ENCODE data around the gene HSPA5. TPM values are rescaled to one million over a fixed set of nuclear protein-coding genes. Genes with fewer than 3 reads are reported as not detected.
A peak's percentile ranks its signal among the peaks of the same experiment; 100 is the strongest.
"Not testable (repeated sequence)": the region's sequence is repeated elsewhere in the genome, so short reads cannot be mapped to it uniquely, and the experiment has no call there.

Gene HSPA5
- polyA plus RNA-seq, 2 of the 4 experiments (the other 2 are of a cell fraction) = 227 to 557 TPM

- no peak overlapping the region for H3K4me2 ChIP-seq
- DNase-seq (ENCODE audit: low read depth in 1 of 2, low spot score in 1 of 2) (peak; percentile 40 to 66), FAIRE-seq (no peak), ATAC-seq (peak; percentile 83 to 90)
- 31% methylated on average over 3 of the region's 3 CpGs for WGBS (ENCODE audit: missing lambda C conversion rate)
- no peak overlapping the region for H3K4me3 ChIP-seq
- no peak for TF ChIP-seq EHF (CRISPR knock-in tag; IDR thresholded peaks at IDR 0.05)
- no peak for TF ChIP-seq FOSL2 (IDR thresholded peaks at IDR 0.05)
- TF ChIP-seq FOSL2 (CRISPR knock-in tag; IDR thresholded peaks at IDR 0.05) = peak; percentile 55
- POLR2A ChIA-PET = interaction anchor here (1.0 to 4.8 kb wide), 3 partner anchors 8 to 33 kb away, joined by 4 to 30 read pairs (median 6); partner anchors contain the start of genes HSPA5 and RABEPK
- H3K27ac ChIP-seq = no peak overlapping the region; a peak in 1 of 6 replicates
- CTCF ChIA-PET = interaction anchor here (0.7 to 1.0 kb wide), 2 partner anchors 9 to 22 kb away, joined by 3 to 7 read pairs; no protein-coding TSS in a partner anchor
- H3K4me1 ChIP-seq = peaks cover 44% of the 10 kb centered on the region
- no peaks in the 10 kb centered on the region for H3K9me3 ChIP-seq
These were observed 7.5 kb downstream of the HSPA5 start for GRCh38 chr9:125233678-125234077.

- Histone ChIP-seq H3K4me2 (no peak overlapping the region), H3K4me1 (no peaks in the 10 kb centered on the region), H3K4me3 (no peak overlapping the region), H3K27ac (no peak overlapping the region), H3K9me3 (no peaks in the 10 kb centered on the region)
- TF ChIP-seq, protein P1, sequence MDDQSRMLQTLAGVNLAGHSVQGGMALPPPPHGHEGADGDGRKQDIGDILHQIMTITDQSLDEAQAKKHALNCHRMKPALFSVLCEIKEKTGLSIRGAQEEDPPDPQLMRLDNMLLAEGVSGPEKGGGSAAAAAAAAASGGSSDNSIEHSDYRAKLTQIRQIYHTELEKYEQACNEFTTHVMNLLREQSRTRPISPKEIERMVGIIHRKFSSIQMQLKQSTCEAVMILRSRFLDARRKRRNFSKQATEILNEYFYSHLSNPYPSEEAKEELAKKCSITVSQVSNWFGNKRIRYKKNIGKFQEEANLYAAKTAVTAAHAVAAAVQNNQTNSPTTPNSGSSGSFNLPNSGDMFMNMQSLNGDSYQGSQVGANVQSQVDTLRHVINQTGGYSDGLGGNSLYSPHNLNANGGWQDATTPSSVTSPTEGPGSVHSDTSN (IDR thresholded peaks at IDR 0.05) = no peak
- TF ChIP-seq ESRRA (IDR thresholded peaks at IDR 0.05; ENCODE audit: borderline replicate concordance, low read length) = no peak
- TF ChIP-seq FOSL2 (IDR thresholded peaks at IDR 0.05) = no peak
- no peak for TF ChIP-seq FOSL2 (CRISPR knock-in tag; IDR thresholded peaks at IDR 0.05)
- TF ChIP-seq GATA3 (IDR thresholded peaks at IDR 0.05; ENCODE audit: borderline replicate concordance) = no peak
- TF ChIP-seq PHF8 (IDR thresholded peaks at IDR 0.05; ENCODE audit: borderline replicate concordance, low read depth) = no peak
- TF ChIP-seq, protein P2, sequence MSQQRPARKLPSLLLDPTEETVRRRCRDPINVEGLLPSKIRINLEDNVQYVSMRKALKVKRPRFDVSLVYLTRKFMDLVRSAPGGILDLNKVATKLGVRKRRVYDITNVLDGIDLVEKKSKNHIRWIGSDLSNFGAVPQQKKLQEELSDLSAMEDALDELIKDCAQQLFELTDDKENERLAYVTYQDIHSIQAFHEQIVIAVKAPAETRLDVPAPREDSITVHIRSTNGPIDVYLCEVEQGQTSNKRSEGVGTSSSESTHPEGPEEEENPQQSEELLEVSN (IDR thresholded peaks at IDR 0.05; ENCODE audit: borderline replicate concordance, low read depth) = no peak
- TF ChIP-seq RFX5 (IDR thresholded peaks at IDR 0.05) = no peak
- TF ChIP-seq ATOH8 (CRISPR knock-in tag; IDR thresholded peaks at IDR 0.05; ENCODE audit: low read depth) = no peak
- TF ChIP-seq, protein P3, sequence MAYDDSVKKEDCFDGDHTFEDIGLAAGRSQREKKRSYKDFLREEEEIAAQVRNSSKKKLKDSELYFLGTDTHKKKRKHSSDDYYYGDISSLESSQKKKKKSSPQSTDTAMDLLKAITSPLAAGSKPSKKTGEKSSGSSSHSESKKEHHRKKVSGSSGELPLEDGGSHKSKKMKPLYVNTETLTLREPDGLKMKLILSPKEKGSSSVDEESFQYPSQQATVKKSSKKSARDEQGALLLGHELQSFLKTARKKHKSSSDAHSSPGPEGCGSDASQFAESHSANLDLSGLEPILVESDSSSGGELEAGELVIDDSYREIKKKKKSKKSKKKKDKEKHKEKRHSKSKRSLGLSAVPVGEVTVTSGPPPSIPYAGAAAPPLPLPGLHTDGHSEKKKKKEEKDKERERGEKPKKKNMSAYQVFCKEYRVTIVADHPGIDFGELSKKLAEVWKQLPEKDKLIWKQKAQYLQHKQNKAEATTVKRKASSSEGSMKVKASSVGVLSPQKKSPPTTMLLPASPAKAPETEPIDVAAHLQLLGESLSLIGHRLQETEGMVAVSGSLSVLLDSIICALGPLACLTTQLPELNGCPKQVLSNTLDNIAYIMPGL (CRISPR knock-in tag; IDR thresholded peaks at IDR 0.05; ENCODE audit: borderline replicate concordance) = no peak
- TF ChIP-seq CBX8 (IDR thresholded peaks at IDR 0.05) = no peak
- TF ChIP-seq RNF2 (IDR thresholded peaks at IDR 0.05; ENCODE audit: borderline replicate concordance, low read depth) = no peak
- no peak for TF ChIP-seq CEBPB (IDR thresholded peaks at IDR 0.05)
- TF ChIP-seq RARB (CRISPR knock-in tag; IDR thresholded peaks at IDR 0.05) = no peak
- no peak for TF ChIP-seq JUNB (IDR thresholded peaks at IDR 0.05)
- TF ChIP-seq POLR2A (IDR thresholded peaks at IDR 0.05; ENCODE audit: low read length) = no peak
- no peak for TF ChIP-seq TFCP2L1 (CRISPR knock-in tag; IDR thresholded peaks at IDR 0.05)
- DNase-seq (ENCODE audit: low read depth in 1 of 2, low spot score in 1 of 2) (no peak), ATAC-seq (no peak), FAIRE-seq (no peak)
- ChIA-PET POLR2A (interaction anchor here (4.4 kb wide), 1 partner anchor 14 kb away, joined by 22 read pairs; the partner anchor contains the start of gene HSPA5), CTCF (interaction anchor here (1.1 to 1.7 kb wide), 2 partner anchors 17 to 84 kb away, joined by 3 read pairs; partner anchors contain the start of gene SCAI)
- 89% methylated on average over 6 of the region's 6 CpGs for WGBS (ENCODE audit: missing lambda C conversion rate)
These were observed 13.4 kb downstream of the HSPA5 start for GRCh38 chr9:125227761-125228160.

DNA sequence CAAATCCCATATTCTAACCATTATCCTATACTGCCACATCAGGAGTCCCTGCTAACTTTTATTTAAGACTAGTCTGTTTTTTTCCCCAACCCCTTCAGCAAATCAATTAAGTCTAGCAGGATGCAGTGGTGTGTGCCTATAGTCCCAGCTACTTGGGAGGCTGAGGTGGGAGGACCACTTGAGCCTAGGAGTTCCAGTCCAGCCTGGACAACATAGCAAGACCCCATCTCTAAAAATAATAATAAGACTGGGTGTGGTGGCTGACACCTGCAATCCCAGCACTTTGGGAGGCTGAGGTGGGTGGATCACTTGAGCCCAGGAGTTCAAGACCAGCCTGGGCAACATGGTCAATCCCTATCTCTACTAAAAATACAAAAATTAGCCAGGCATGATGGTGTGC lies 16.3 kb downstream of the HSPA5 start:
- not testable (repeated sequence) for H3K4me2 ChIP-seq; H3K9me3 ChIP-seq; FAIRE-seq; H3K4me1 ChIP-seq; ATAC-seq; H3K27ac ChIP-seq; DNase-seq (ENCODE audit: low read depth in 1 of 2, low spot score in 1 of 2); H3K4me3 ChIP-seq
- ChIA-PET CTCF (interaction anchor here (1.3 kb wide), 2 partner anchors 9 to 24 kb away, joined by 3 to 7 read pairs; no protein-coding TSS in a partner anchor), POLR2A (interaction anchor here (4.4 kb wide), 1 partner anchor 16 kb away, joined by 22 read pairs; the partner anchor contains the start of gene HSPA5)

Data from A549 (cell line).